H9 (cell line): Measurements from ENCODE around the gene KIF27. TPM values are rescaled to one million over a fixed set of nuclear protein-coding genes. Genes with fewer than 3 reads are reported as not detected.

Source experiments
- DNase-seq: peaks from one replicate; pipeline ENCODE4 v3.0.0-alpha.2; 2017
- H2AFZ ChIP-seq: one replicate; pipeline ENCODE4 v1.6.1; 2013; ENCODE audit warnings: mild to moderate bottlenecking, low read length, control low read depth, moderate library complexity
- H2AK5ac ChIP-seq: 2 replicates; pipeline ENCODE4 v1.6.1; 2013; ENCODE audit warnings: low read length, control low read depth, mixed read lengths; ENCODE audit not compliant: insufficient read length
- H2BK120ac ChIP-seq: one replicate; pipeline ENCODE4 v1.6.1; 2013; ENCODE audit warnings: low read depth, mild to moderate bottlenecking, low read length, control low read depth, inconsistent platforms; ENCODE audit not compliant: poor library complexity, severe bottlenecking
- H2BK12ac ChIP-seq: 2 replicates; pipeline ENCODE4 v1.6.1; 2013; ENCODE audit warnings: low read length, control low read depth, mixed read lengths, low read depth; ENCODE audit not compliant: insufficient read length
- H2BK15ac ChIP-seq: 2 replicates; pipeline ENCODE4 v1.6.1; 2013; ENCODE audit warnings: low read depth, low read length, control low read depth
- H2BK20ac ChIP-seq: one replicate; pipeline ENCODE4 v1.6.1; 2013; ENCODE audit warnings: low read depth, mild to moderate bottlenecking, low read length, control low read depth, inconsistent platforms; ENCODE audit not compliant: poor library complexity, severe bottlenecking
- H2BK5ac ChIP-seq: 2 replicates; pipeline ENCODE4 v1.6.1; 2013; ENCODE audit warnings: low read length, control low read depth, mixed read lengths; ENCODE audit not compliant: insufficient read length
- H3K14ac ChIP-seq: 2 replicates; pipeline ENCODE4 v1.6.1; 2013; ENCODE audit warnings: low read length, control low read depth; ENCODE audit not compliant: insufficient read depth
- H3K18ac ChIP-seq: 2 replicates; pipeline ENCODE4 v1.6.1; 2013; ENCODE audit warnings: low read depth, mild to moderate bottlenecking, mixed read lengths, low read length, control low read depth; ENCODE audit not compliant: insufficient read length
- H3K23ac ChIP-seq: 2 replicates; pipeline ENCODE4 v1.6.1; 2013; ENCODE audit warnings: low read length, control low read depth, mixed read lengths, low read depth; ENCODE audit not compliant: insufficient read length
- H3K23me2 ChIP-seq: 2 replicates; pipeline ENCODE4 v1.6.1; 2013; ENCODE audit warnings: low read depth, mild to moderate bottlenecking, mixed read lengths, low read length, control low read depth; ENCODE audit not compliant: insufficient read length, poor library complexity, severe bottlenecking
- H3K27ac ChIP-seq: 2 replicates; pipeline ENCODE4 v1.5.1; 2013; ENCODE audit warnings: low read length, control low read depth, mixed read lengths, low read depth; ENCODE audit not compliant: insufficient read length
- H3K27me3 ChIP-seq: 2 replicates; pipeline ENCODE4 v1.6.1; 2013; ENCODE audit warnings: low read length, control low read depth, inconsistent platforms; ENCODE audit not compliant: insufficient read depth
- H3K4ac ChIP-seq: 2 replicates; pipeline ENCODE4 v1.6.1; 2013; ENCODE audit warnings: low read depth, mild to moderate bottlenecking, control low read depth, inconsistent platforms, low read length, moderate library complexity
- H3K4me1 ChIP-seq: 2 replicates; pipeline ENCODE4 v1.6.1; 2013; ENCODE audit warnings: low read length, control low read depth, inconsistent platforms; ENCODE audit not compliant: insufficient read depth
- H3K4me2 ChIP-seq: 2 replicates; pipeline ENCODE4 v1.6.1; 2013; ENCODE audit warnings: low read length, control low read depth, mixed read lengths; ENCODE audit not compliant: insufficient read length, insufficient read depth
- H3K56ac ChIP-seq: 2 replicates; pipeline ENCODE4 v1.6.1; 2013; ENCODE audit warnings: low read depth, mild to moderate bottlenecking, mixed read lengths, low read length, control low read depth; ENCODE audit not compliant: insufficient read length
- H3K79me1 ChIP-seq: 2 replicates; pipeline ENCODE4 v1.6.1; 2013; ENCODE audit warnings: low read depth, mild to moderate bottlenecking, moderate library complexity, low read length, control low read depth, inconsistent platforms; ENCODE audit not compliant: insufficient read depth, poor library complexity, severe bottlenecking
- H3K79me2 ChIP-seq: 2 replicates; pipeline ENCODE4 v1.6.1; 2013; ENCODE audit warnings: low read length, control low read depth, inconsistent platforms; ENCODE audit not compliant: insufficient read depth
- H3K9ac ChIP-seq: 2 replicates; pipeline ENCODE4 v1.6.1; 2013; ENCODE audit warnings: low read length, control low read depth, mixed read lengths; ENCODE audit not compliant: insufficient read length; ENCODE audit errors: extremely low read depth
- H3K9me3 ChIP-seq: one replicate; pipeline ENCODE4 v1.6.1; 2013; ENCODE audit warnings: low read depth, low read length, inconsistent platforms; ENCODE audit not compliant: control insufficient read depth
- H3T11ph ChIP-seq: one replicate; pipeline ENCODE4 v1.6.1; 2013; ENCODE audit warnings: mild to moderate bottlenecking, low read length, control low read depth, inconsistent platforms
- H4K20me1 ChIP-seq: one replicate; pipeline ENCODE4 v1.6.1; 2013; ENCODE audit not compliant: control insufficient read depth, insufficient read length, insufficient read depth
- H4K5ac ChIP-seq: 2 replicates; pipeline ENCODE4 v1.6.1; 2013; ENCODE audit warnings: low read depth, mild to moderate bottlenecking, mixed read lengths, low read length, control low read depth; ENCODE audit not compliant: insufficient read length
- H4K8ac ChIP-seq: replicated peaks from 2 replicates; pipeline ENCODE4 v1.6.1; 2013; ENCODE audit warnings: low read length, control low read depth, mixed read lengths, low read depth; ENCODE audit not compliant: insufficient read length
- H4K91ac ChIP-seq: 2 replicates; pipeline ENCODE4 v1.6.1; 2013; ENCODE audit warnings: low read depth, mild to moderate bottlenecking, moderate library complexity, mixed read lengths, low read length, control low read depth; ENCODE audit not compliant: insufficient read length
- H3K27ac Mint-ChIP-seq, 3 experiments: 2 replicates in 2 of 3; 3 replicates in 1 of 3; pipeline ENCODE4 v1.8.0; 2020 to 2021; ENCODE audit warnings: mixed read lengths in 3 of 3, mild to moderate bottlenecking in 1 of 3, moderate library complexity in 1 of 3
- H3K27me3 Mint-ChIP-seq: 2 replicates; pipeline ENCODE4 v1.8.0; 2021; ENCODE audit warnings: low read depth, mild to moderate bottlenecking, moderate library complexity, mixed read lengths
- H3K36me3 Mint-ChIP-seq, 3 experiments: 2 replicates in 2 of 3; 3 replicates in 1 of 3; pipeline ENCODE4 v1.8.0; 2020 to 2021; ENCODE audit warnings: low read depth in 3 of 3, mixed read lengths in 3 of 3; ENCODE audit not compliant: insufficient read depth in 1 of 3
- H3K4me1 Mint-ChIP-seq, 2 experiments: 2 replicates each; pipeline ENCODE4 v1.8.0; 2020; ENCODE audit warnings: mixed read lengths in 2 of 2
- H3K4me3 Mint-ChIP-seq, 2 experiments: 2 replicates in 1 of 2; 3 replicates in 1 of 2; pipeline ENCODE4 v1.8.0; 2020 to 2021; ENCODE audit warnings: mild to moderate bottlenecking in 2 of 2, mixed read lengths in 2 of 2, moderate library complexity in 1 of 2
- H3K9me3 Mint-ChIP-seq, 2 experiments: 2 replicates in 1 of 2; 3 replicates in 1 of 2; pipeline ENCODE4 v1.8.0; 2020; ENCODE audit warnings: mild to moderate bottlenecking in 2 of 2, mixed read lengths in 2 of 2, moderate library complexity in 1 of 2
- WGBS: extraction: QIAGEN DNeasy Blood & Tissue Kit; methylation state at CpG from one replicate; pipeline ENCODE4 v1.1.7; 2013; ENCODE audit warnings: missing lambda C conversion rate, low lambda C conversion rate, mixed read lengths; ENCODE audit not compliant: insufficient read length; ENCODE audit errors: extremely low coverage; 5-methylcytosine and 5-hydroxymethylcytosine counted together
- microRNA-seq: library from miRNA; unstranded; fragments of <30 nt; microRNA quantifications from one replicate; pipeline ENCODE4, GENCODE V29; 2020; ENCODE audit warnings: borderline microRNAs expressed
- total RNA-seq: library from RNA; stranded (reverse); gene quantifications from 2 replicates; pipeline ENCODE4 v1.2.1, GENCODE V29; 2021
- TF ChIP-seq, protein P1 (sequence below): fragments of 200-600 bp; sonication (generic); conservative IDR thresholded peaks from 3 replicates; pipeline ENCODE4 v1.8.0; 2021; ENCODE audit warnings: antibody characterized with exemption, mild to moderate bottlenecking

KIF27 gene
- total RNA-seq, 1 experiment from 2014 or later = 2.9 TPM

- Histone ChIP-seq H2BK15ac (no peak overlapping the region), H2BK120ac (no peak overlapping the region), H3K23me2 (no peaks in the 10 kb centered on the region), H2BK20ac (no peak overlapping the region), H3K27ac (no peak overlapping the region), H2AFZ (no peak overlapping the region), H2BK12ac (no peak overlapping the region), H3K9ac (no peak overlapping the region), H3K27me3 (no peaks in the 10 kb centered on the region), H4K5ac (no peak overlapping the region), H4K8ac (no peak overlapping the region), H3K4me1 (no peaks in the 10 kb centered on the region), H3K14ac (no peak overlapping the region), H3K79me1 (no peaks in the 10 kb centered on the region), H4K91ac (no peak overlapping the region), H3K23ac (no peak overlapping the region), H3K9me3 (no peaks in the 10 kb centered on the region), H2AK5ac (no peak overlapping the region), H4K20me1 (no peaks in the 10 kb centered on the region), H2BK5ac (no peak overlapping the region), H3K18ac (no peak overlapping the region), H3K4me2 (no peak overlapping the region), H3K79me2 (no peaks in the 10 kb centered on the region), H3K56ac (no peak overlapping the region), H3K4ac (no peak overlapping the region), H3T11ph (no peak overlapping the region)
- peaks cover 0 to 15% (median 0%) of the 10 kb centered on the region in 3 experiments; a peak in 4 of 7 replicates for H3K36me3 Mint-ChIP-seq
- H3K4me1 Mint-ChIP-seq = no peaks in the 10 kb centered on the region
- H3K4me3 Mint-ChIP-seq = no peak overlapping the region
- TF ChIP-seq, protein P1, sequence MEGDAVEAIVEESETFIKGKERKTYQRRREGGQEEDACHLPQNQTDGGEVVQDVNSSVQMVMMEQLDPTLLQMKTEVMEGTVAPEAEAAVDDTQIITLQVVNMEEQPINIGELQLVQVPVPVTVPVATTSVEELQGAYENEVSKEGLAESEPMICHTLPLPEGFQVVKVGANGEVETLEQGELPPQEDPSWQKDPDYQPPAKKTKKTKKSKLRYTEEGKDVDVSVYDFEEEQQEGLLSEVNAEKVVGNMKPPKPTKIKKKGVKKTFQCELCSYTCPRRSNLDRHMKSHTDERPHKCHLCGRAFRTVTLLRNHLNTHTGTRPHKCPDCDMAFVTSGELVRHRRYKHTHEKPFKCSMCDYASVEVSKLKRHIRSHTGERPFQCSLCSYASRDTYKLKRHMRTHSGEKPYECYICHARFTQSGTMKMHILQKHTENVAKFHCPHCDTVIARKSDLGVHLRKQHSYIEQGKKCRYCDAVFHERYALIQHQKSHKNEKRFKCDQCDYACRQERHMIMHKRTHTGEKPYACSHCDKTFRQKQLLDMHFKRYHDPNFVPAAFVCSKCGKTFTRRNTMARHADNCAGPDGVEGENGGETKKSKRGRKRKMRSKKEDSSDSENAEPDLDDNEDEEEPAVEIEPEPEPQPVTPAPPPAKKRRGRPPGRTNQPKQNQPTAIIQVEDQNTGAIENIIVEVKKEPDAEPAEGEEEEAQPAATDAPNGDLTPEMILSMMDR = no peak
- DNase-seq = no peak
- no peak overlapping the region for H3K27ac Mint-ChIP-seq
- H3K27me3 Mint-ChIP-seq = no peaks in the 10 kb centered on the region
- no CpG with 5 or more reads among the region's 1 CpG for WGBS
- H3K9me3 Mint-ChIP-seq = no peaks in the 10 kb centered on the region
Measured at GRCh38 chr9:83792746-83793145, 128.5 kb downstream of the KIF27 start.

Small RNA genes lying within 50 kb of the gene (microRNA-seq; reads per million reads assigned to microRNA genes)
- gene MIR7-1 = 22.5 reads per million, percentile 55 among the genes with 10 or more reads in this experiment

Other genes with a start within 250 kb of the KIF27 start
- gene UBQLN1, start 213.5 kb downstream of the KIF27 start, total RNA-seq = 111 and 116 TPM in 2 replicates
- 5.4 and 6.2 TPM in 2 replicates for gene GKAP1, start 103.7 kb downstream of the KIF27 start, total RNA-seq
- 790 and 802 TPM in 2 replicates for gene HNRNPK, start 58.8 kb upstream of the KIF27 start, total RNA-seq
- 21.8 and 22.4 TPM in 2 replicates for gene RMI1, start 59.4 kb upstream of the KIF27 start, total RNA-seq